Cerebellar cortex (tissue), 1 donor: ENCODE data around the gene RLIM.
"Not testable (repeated sequence)": the region's sequence is repeated elsewhere in the genome, so short reads cannot be mapped to it uniquely, and the experiment has no call there.

ENCODE experiments used
- DNase-seq: peaks from one replicate; pipeline ENCODE4 v3.0.0-alpha.2; 2015; ENCODE audit warnings: low spot score

RLIM gene

GRCh38 chrX:74614093-74614909, at the start of gene RLIM:
Gene RLIM, minus strand, starts transcription at chrX:74614624. Its CDS starts 18,647 bp downstream, at chrX:74595977.
- peak; percentile 96 for DNase-seq

GRCh38 chrX:74656079-74656745, 41.8 kb upstream of the RLIM start:
- no peak for DNase-seq

- not testable (repeated sequence) for DNase-seq
Observed at GRCh38 chrX:74654953-74655352, 40.5 kb upstream of the RLIM start.

- no peak for DNase-seq
Observed at GRCh38 chrX:74636749-74637314, 22.4 kb upstream of the RLIM start.

GRCh38 chrX:74613370-74614092, 893 bp downstream of the RLIM start:
- peak; percentile 2 for DNase-seq

GRCh38 chrX:74606799-74607198, 7.6 kb downstream of the RLIM start:
- no peak for DNase-seq

GRCh38 chrX:74606342-74606741, 8.1 kb downstream of the RLIM start:
- no peak for DNase-seq

GRCh38 chrX:74603040-74603439, 11.4 kb downstream of the RLIM start:
- DNase-seq: no peak

GRCh38 chrX:74602142-74602541, 12.3 kb downstream of the RLIM start:
- DNase-seq: no peak

- DNase-seq: no peak
Observed at GRCh38 chrX:74593593-74593992, 20.8 kb downstream of the RLIM start.

GRCh38 chrX:74585766-74586165, 28.7 kb downstream of the RLIM start:
- DNase-seq: no peak

- DNase-seq: no peak
Observed at GRCh38 chrX:74579597-74580198, 34.7 kb downstream of the RLIM start.

GRCh38 chrX:74578137-74578536, 36.3 kb downstream of the RLIM start:
- DNase-seq: no peak

GRCh38 chrX:74557378-74557777, 57.0 kb downstream of the RLIM start:
- no peak for DNase-seq

- no peak for DNase-seq
Observed at GRCh38 chrX:74551934-74552333, 62.5 kb downstream of the RLIM start.

- peak; percentile 77 for DNase-seq
Observed at GRCh38 chrX:74550295-74550802, 64.1 kb downstream of the RLIM start.

- no peak for DNase-seq
Observed at GRCh38 chrX:74546984-74547383, 67.4 kb downstream of the RLIM start.

GRCh38 chrX:74545880-74546523, 68.4 kb downstream of the RLIM start:
- DNase-seq: no peak

GRCh38 chrX:74540635-74541249, 73.7 kb downstream of the RLIM start:
- DNase-seq: no peak

GRCh38 chrX:74536832-74537371, 77.5 kb downstream of the RLIM start:
- no peak for DNase-seq
